ENCODE data around the gene PALM3. TPM values are rescaled to one million over a fixed set of nuclear protein-coding genes. Genes with fewer than 3 reads are reported as not detected.

The PALM3 gene
- total RNA-seq, 1 experiment from 2014 or later, result 3.3 TPM

GRCh38 chr19:14066134-14066533 is 4.3 kb upstream of the PALM3 start:
- Histone ChIP-seq H3K27ac (ENCODE audit: low read depth, low read length) (no peak overlapping the region), H2AFZ (ENCODE audit: low read depth, low read length, poor library complexity, severe bottlenecking) (peak overlapping the region; percentile 30), H3K4me1 (ENCODE audit: control insufficient read depth in 1 of 2, insufficient read depth in 2 of 2, low read length in 2 of 2) (peaks cover 11% of the 10 kb centered on the region in 2 experiments; a peak in 2 of 4 replicates), H3K4me3 (replicated peaks in 1 of 2; ENCODE audit: low read depth in 1 of 2, low read length in 2 of 2) (no peak overlapping the region), H3K27me3 (ENCODE audit: insufficient read depth, low read length) (no peaks in the 10 kb centered on the region), H3K9ac (ENCODE audit: low read length) (no peak overlapping the region), H3K36me3 (ENCODE audit: control insufficient read depth in 1 of 2, insufficient read depth in 2 of 2, low read length in 2 of 2) (no peaks in the 10 kb centered on the region), H3K9me2 (ENCODE audit: insufficient read depth) (no peaks in the 10 kb centered on the region), H4K20me1 (ENCODE audit: insufficient read depth) (no peaks in the 10 kb centered on the region), H3K9me3 (ENCODE audit: control insufficient read depth in 1 of 2, insufficient read depth in 1 of 2, low read depth in 1 of 2, low read length in 2 of 2) (no peaks in the 10 kb centered on the region; a peak in 1 of 4 replicates), H3K79me2 (ENCODE audit: insufficient read depth, low read length) (no peaks in the 10 kb centered on the region), H3K4me2 (ENCODE audit: low read length) (no peak overlapping the region)
- TF ChIP-seq TCF7L2 (IDR thresholded peaks at IDR 0.05; ENCODE audit: borderline replicate concordance, extremely low read depth, insufficient read depth, insufficient read length), result no peak
- no peak for TF ChIP-seq JUND (IDR thresholded peaks at IDR 0.05)
- no peak for TF ChIP-seq POLR2A (IDR thresholded peaks at IDR 0.05; ENCODE audit: borderline replicate concordance, extremely low read depth, insufficient read depth, insufficient read length)
- no peak for TF ChIP-seq ELF1 (IDR thresholded peaks at IDR 0.05; ENCODE audit: borderline replicate concordance, low read depth)
- TF ChIP-seq POLR2AphosphoS5 (IDR thresholded peaks at IDR 0.05; ENCODE audit: low read depth, low read length), result no peak
- TF ChIP-seq, protein P1, sequence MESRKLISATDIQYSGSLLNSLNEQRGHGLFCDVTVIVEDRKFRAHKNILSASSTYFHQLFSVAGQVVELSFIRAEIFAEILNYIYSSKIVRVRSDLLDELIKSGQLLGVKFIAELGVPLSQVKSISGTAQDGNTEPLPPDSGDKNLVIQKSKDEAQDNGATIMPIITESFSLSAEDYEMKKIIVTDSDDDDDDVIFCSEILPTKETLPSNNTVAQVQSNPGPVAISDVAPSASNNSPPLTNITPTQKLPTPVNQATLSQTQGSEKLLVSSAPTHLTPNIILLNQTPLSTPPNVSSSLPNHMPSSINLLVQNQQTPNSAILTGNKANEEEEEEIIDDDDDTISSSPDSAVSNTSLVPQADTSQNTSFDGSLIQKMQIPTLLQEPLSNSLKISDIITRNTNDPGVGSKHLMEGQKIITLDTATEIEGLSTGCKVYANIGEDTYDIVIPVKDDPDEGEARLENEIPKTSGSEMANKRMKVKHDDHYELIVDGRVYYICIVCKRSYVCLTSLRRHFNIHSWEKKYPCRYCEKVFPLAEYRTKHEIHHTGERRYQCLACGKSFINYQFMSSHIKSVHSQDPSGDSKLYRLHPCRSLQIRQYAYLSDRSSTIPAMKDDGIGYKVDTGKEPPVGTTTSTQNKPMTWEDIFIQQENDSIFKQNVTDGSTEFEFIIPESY (IDR thresholded peaks at IDR 0.05; ENCODE audit: extremely low read depth, insufficient replicate concordance, low read length), result no peak
- TF ChIP-seq SRF (IDR thresholded peaks at IDR 0.05; ENCODE audit: low read depth), result no peak
- TF ChIP-seq EZH2phosphoT487 (IDR thresholded peaks at IDR 0.05; ENCODE audit: borderline replicate concordance), result no peak
- TF ChIP-seq ZFX (IDR thresholded peaks at IDR 0.05), result no peak
- TF ChIP-seq REST (IDR thresholded peaks at IDR 0.05; ENCODE audit: low read depth), result no peak
- no peak for TF ChIP-seq MAX (IDR thresholded peaks at IDR 0.05)
- TF ChIP-seq EGR1 (IDR thresholded peaks at IDR 0.05; ENCODE audit: low read depth), result no peak
- ATAC-seq, result no peak
- POLR2A ChIA-PET, result interaction anchor here (0.7 kb wide), 1 partner anchor 78 kb away, joined by 3 read pairs; no protein-coding TSS in a partner anchor
- no peak for DNase-seq (ENCODE audit: low read depth, low spot score)
- RAD21 ChIA-PET (ENCODE audit: low non-redundant PET in 1 of 2, low total read pairs in 2 of 2, uncharacterized antibody in 2 of 2, unreplicated experiment in 2 of 2), result no interaction called here
- intact Hi-C loops (cut with micrococcal nuclease), result no loop called here
- BruUV-seq (replicated peaks), result no TSS peak
- CTCF ChIA-PET, result no interaction called here

Measured in HCT116 (cell line).